HG03097 (cell line): ENCODE data around the gene OGFR.
A peak's percentile ranks its signal among the peaks of the same experiment; 100 is the strongest.

Experiments
- ATAC-seq: cut with Tn5 transposase; IDR thresholded peaks from one replicate; pipeline ENCODE4 v1.9.1; 2021; ENCODE audit not compliant: unreplicated experiment, low FRiP score

The OGFR gene

DNA sequence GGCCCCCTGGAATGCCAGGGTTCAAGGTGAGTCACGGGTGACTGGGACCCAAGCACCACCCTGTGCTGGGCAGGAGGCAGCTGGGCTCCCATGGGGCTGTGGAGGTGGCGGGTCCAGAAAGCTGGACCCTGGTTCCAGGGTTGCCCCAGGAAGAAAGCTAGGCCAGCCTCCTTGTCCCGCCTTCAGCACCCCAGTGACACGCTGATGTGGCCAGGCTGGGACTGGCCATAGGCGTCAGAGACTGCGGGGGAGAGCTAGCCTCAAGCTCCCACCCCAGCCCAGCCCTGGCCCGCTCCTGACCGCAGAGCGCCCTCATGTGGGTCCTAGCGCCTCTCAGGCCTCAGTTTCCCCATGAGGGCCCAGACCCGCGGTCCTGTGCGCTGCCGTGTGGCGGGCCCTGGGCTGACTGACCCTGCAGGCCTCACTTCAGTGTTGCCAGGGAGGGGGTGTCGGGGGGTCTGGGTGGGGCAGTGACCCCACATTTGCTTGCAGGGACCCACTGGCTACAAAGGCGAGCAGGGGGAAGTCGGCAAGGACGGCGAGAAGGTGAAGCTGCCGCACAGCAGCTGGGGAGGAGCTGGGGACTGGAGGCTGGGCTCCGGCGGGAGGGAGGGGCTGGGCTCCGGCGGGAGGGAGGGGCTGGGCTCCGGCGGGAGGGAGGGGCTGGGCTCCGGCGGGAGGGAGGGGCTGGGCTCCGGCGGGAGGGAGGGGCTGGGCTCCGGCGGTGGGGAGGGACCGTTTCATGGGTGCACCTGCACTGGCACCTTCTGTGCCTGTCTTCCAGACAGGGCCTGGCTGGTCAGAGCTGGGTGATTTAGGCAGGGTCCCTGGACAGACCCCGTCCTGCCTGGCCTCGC is 20.1 kb downstream of the OGFR start:
- ATAC-seq: no peak

DNA sequence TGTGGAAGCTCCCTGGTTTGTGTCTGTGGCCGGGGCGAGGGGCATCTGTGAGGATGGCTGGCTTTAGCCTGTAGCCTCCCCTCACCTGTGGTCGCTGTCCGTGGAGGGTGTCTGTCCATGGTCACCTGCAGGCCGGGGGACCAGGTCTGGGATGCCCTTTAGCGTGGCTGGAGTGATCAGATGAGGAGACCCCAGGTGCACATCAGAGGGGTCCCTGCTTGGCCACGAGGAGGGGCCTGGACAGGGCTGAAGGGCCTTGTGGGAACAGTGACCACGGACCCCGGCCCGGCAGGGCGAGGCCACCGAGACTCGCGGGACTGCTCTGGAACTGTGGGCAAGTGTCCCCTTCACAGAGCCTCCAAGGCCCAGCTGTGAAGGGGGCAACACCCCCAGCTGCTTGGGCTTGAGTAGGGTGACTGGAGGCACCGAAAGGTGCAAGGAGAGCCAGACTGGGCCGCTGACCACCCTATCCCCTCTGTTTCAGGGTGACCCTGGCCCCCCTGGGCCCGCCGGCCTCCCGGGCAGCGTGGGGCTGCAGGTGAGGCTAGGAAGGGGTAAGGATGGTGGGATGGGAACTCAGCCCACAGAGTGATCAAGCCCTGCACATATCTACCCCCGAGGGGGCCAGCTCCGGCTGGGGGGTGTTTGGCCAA is 20.8 kb downstream of the OGFR start:
- ATAC-seq: no peak

DNA sequence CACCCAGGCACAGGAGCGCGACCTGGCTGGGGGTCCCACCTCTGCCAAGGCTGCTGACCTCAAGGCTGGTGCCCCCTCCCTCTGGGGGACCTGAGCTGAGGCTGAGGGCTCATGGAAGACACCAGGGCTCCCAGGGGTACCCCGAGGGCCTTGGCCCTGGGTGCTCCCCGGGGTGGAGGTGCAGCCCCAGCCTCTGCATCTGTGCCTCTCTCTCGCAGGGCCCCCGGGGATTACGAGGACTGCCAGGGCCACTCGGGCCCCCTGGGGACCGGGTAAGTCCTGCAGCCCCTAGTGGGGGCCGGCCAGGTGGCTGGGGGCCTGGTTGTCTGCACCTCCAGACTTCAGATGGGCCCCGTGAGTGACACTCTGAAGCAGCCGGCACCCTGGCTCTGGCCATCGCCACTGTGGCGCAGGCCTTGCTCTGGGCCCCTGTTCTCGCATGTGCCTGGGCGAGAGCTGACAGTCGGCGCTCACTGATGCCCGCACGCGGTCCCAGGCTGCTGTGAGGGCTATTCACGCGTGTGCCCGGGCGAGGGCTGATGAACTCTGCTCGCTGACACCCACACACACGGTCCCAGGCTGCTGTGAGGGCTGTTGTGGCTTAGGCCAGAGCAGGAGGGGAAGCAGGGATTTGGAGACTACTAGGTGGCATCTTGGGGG is 21.5 kb downstream of the OGFR start:
- no peak for ATAC-seq

DNA sequence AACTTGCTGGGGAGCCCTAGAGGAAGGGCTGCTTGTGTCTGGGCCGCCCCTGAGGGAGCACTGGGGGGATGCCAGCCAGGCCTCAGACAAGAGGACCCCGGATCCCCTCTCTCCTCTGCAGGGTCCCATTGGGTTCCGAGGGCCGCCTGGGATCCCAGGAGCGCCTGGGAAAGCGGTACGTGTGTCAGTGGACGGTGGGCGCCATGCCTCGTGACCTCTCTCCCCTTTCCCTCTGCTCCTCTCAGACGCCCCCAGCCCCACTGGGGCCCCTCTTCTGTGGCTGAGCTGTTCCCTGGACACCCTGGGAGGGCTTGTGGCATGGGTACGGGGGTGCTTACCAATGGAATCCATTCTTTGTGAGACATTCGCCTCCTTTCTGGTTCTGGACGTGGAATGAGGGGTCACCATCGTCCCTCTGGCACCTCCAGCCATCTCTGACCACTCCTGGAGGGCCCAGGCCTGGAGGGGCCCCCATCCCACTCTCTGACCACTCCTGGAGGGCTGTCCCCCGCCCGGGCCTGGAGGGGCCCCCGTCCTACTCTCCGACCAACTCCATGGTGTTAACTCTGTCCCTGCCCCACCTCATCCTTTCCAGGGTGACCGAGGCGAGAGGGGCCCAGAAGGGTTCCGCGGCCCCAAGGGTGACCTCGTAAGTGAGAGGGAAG is 22.1 kb downstream of the OGFR start:
- no peak for ATAC-seq

DNA sequence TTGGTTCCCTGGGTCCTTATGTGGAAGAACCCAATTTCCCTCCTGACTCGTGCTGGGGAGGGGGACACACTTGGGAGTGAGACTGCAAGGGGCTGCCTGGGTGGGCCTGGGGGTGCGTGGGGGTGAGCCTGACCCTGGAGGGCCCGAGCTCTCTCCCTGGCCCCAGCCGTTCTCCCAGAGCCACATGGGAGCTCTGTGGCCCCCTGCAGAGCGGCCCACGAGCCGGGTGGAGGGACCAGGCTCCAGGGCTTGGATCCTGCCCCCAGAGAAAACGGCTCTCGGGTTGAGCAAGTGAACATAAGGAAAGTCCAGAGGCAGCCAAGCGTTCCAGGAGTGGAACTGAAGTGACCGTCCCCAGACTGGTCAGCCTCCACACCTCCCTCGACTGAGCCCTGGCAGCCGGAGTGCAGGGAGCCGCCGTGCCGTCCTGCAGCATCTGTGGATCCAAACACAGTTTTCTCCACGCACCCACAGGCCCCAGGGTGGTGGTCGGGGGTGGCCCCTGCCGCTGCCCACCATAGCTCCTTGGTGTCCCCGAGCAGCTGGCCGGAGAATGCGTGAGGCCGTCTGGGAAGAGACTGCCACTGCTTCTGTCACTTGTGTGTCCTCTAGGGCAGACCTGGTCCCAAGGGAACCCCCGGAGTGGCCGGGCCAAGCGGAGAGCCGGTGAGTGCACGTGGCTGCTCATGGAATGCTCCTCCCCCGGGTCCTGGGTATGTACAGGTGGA is 22.8 kb downstream of the OGFR start:
- no peak for ATAC-seq

DNA sequence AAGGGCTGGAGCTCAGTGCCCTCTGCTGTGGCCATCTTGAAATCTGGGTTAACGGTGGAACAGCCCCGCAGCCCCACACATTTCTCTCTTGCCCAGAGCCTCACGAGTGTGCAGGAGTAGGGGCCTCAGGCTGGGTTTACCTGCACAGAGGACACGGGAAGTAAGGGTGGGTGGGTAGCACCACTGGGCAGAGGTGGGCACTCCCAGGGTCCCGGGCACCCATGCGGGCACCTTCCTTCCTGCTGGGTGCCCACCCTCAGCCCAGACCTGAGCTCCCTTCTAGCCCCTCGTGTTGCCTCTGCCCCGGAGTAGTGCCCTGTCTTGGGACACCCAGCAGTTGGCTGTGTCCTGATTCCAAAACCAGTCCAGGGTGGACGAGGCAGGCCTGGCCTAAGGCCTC is 23.4 kb downstream of the OGFR start:
- ATAC-seq: no peak

DNA sequence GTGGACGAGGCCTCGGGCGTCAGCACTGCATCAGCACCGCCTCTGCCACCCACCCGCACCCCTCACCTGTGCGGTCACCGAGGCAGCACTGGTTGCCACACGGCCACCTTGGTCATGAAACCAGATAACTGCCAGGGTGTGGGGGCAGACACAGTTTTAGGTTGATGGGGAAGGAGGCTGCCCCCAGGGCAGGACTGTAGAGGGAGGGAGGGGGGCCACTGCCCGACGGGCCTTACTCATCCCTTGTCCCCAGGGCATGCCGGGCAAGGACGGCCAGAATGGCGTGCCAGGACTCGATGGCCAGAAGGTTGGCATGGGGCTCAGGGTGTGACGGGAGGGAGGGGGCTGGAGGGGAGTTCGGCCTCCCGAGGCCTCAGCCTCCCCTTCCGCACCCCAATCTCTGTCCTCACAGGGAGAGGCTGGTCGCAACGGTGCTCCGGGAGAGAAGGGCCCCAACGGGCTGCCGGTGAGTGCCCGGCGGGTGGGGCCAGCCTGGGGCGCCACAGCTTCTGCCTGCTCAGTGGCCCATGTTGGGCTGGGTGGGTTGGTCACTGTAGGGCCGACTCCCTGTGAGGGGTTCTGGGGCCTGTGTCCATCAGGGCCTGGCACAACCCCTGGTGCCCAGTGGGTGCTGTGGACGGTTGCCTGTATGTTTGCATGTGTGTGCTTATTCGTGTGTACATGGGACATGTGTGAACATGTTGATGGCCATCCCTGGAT is 24.0 kb downstream of the OGFR start:
- no peak for ATAC-seq

DNA sequence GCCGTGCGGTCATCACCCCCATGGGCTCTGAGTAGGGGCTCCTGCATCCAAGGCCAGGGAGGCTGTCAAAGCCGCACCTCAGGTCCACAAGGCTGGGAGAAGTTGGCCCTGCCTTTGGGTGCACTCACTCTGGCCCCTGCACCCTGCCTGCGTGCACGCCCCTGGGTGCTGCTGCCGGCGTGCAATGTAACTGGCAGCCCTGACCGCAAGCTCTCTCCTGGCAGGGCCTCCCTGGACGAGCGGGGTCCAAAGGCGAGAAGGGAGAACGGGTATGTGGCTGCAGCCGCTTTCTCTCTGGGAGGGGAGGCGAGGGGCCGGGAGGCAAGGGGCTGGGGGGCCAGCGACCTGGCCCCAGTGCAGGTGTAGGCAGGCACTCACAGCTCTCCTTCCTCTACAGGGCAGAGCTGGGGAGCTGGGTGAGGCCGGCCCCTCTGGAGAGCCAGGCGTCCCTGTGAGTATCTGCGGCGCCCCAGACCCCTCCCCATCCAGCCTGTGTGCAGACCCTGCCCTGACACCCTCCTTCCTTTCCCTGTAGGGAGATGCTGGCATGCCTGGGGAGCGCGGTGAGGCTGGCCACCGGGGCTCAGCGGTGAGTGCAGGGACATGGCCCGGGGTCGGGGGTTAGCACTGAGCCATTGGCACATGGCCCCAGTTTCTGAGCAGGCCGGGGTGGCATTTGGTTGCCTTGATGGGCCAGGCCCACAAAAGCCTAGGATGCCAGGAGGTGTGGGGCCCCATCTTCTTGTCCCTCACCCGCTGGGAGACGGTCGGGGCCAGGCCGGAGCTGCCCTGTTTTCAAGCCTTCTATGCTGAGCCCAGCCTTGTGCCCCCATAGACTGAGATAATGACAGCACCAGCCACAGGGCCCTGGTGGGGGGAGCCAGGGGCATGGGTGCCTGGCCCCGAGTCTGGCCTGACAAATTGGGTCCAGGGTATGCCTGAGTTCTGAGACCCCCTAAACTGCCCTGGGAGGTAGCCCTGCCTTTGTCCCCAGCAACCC is 24.9 kb downstream of the OGFR start:
- no peak for ATAC-seq

DNA sequence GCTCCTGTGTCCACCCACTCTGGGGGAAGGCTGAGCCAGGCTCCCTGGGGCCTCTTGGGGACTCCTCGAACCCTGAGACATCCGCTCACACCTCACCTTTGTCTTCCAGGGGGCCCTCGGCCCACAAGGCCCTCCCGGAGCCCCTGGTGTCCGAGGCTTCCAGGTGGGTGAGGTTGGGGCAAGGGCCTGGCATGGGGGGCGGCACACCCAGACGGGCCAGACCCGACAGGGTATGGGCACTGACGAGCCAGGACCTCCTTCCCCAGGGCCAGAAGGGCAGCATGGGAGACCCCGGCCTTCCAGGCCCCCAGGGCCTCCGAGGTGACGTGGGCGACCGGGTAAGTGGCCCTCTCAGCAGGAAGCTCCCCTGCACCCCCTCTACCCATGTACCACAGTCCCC is 25.6 kb downstream of the OGFR start:
- no peak for ATAC-seq

DNA sequence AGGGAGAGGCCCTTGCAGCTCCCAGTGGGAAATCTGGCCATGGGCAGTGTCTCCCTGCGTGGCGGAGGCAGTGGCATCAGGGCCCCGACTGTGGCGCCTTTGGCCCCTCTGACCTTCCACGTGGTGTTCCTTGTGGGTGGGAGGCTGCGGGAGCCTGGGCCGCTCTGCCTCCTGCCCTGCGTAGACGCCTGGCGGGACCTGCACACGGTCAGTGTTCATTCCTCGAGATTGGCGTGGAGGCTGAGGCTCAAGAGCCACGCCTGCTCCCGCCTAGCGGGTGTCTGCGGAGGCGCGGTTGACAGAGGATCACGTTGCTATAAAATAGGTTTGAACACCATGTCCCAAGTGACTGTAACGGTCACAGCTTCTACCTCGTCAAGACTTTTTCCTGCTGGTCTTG is 26.2 kb downstream of the OGFR start:
- ATAC-seq: no peak

DNA sequence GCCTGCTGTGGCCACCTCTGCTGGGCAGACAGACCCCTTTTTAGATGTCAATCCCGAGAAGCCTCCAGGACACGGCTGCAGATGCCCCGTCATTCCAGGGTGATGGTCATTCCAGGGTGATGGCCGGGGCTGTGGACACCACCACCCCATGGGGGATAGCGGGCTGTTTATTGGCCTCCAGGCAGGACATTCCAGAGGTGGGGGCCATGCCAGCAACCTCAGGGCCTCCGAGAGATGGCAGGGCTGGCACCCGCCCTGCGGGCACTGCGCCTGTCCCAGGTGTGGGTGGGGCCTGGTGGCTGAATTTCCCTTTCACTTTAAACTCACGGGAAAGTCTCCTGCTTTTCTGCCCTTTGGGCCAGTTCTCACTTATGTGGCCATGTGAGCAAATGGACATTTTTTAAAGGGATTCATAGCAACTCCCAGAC is 26.7 kb downstream of the OGFR start:
- ATAC-seq: no peak

DNA sequence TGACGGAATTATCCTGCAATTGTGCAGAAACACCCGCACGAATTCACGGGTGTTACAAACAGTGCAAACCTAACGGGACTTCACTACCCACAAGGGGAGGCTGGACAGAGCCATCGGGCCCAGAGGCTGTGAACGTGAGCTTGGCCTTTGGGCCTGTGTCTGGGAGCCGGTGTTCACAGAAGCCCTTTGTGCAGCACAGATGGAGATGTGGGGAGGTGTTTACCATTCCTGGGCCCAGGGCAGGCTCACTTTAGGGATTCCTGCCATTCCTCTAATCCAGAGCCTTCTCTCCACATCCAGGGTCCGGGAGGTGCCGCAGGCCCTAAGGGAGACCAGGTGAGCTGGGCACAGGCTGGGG is 27.2 kb downstream of the OGFR start:
- ATAC-seq: no peak

DNA sequence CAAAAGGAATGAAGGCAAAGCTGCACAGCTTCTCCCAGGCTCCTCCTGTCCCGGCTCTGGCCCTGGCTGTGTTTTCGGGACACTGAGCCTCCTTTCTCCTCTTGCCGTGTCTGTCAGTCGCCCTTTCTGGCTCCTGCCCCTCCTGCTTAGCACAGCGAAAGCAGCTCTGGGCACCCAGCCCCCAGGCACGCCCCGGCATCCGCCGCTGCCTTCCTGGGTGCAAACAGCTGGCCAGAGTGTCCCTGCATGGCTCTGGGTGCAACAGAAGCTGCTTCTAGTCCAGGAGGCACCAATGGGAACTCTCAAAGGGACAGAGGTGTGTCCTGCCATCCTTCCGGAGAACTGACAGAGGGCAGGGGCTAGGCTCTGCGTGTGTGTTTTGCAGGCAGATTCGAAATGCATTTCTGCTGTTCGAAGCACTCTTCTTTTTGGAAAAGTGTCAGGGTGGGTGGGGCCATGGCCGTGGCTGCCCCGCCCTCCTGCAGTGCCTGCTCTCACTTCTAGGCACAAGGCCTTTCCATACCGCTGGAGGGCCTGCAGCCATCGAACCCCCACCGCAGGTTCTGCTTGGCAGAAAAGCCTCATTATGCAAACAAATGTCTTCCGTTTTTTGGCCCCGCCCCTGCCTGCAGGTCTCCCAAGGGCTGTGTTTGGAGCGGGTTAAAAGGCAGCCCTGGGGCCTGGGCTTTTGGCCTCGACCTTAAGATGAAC is 27.7 kb downstream of the OGFR start:
- peak; percentile 38 for ATAC-seq

DNA sequence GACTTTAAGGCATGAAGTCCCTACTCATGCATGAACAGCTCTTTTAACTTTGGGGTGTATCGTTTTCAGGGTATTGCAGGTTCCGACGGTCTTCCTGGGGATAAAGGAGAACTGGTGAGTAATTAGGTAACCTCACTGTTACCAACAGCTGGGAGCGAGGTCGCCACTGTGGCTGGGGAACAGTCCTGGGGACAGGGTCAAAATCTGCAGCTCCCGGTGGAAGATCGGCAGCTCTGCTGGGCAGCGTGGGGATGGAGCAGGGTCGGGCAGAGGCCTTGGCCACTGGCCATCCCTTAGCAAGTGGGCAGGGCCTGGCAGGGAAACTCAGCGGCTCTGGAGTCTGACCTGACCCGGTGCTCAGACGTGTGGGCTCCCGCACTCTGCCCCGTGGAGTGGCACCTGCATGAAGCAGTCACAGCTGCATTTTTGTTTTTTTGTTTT is 28.3 kb downstream of the OGFR start:
- no peak for ATAC-seq

DNA sequence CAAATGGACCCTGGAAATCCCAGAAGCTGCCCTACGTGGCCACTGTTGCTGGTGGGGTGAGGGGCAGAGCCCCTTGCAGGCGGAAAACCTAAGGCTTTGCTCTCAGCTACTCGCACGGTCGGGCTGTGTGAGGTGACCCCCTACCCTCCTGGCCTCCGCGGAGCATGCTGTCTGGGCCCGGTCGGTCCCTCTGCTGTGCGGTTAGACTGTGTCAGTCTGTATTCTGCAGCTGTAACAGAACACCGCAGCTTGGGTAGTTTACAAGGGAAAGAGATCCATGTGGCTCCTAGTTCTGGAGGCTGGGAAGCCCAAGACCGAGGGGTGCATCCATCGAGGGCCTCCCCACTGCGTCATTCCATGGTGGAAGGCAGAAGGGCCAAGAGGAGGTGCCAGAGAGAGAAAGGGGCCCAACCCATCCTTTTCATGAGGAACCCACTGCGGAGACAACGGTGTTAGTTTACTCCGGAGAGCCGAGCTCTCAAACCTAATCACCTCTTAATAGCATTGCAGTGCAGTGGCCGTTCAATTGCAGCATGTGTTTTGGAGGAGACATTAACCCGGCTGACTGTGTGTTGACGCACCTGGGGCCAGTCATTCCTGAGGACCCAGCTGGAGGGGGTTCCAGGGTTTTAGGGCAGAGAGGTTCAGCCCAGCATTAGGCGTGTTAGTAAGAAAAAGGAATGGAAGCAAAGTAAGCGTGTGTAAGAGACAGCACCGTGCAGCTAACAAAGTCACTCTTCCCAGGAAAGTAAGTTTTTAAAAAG is 30.5 kb downstream of the OGFR start:
- ATAC-seq: no peak

DNA sequence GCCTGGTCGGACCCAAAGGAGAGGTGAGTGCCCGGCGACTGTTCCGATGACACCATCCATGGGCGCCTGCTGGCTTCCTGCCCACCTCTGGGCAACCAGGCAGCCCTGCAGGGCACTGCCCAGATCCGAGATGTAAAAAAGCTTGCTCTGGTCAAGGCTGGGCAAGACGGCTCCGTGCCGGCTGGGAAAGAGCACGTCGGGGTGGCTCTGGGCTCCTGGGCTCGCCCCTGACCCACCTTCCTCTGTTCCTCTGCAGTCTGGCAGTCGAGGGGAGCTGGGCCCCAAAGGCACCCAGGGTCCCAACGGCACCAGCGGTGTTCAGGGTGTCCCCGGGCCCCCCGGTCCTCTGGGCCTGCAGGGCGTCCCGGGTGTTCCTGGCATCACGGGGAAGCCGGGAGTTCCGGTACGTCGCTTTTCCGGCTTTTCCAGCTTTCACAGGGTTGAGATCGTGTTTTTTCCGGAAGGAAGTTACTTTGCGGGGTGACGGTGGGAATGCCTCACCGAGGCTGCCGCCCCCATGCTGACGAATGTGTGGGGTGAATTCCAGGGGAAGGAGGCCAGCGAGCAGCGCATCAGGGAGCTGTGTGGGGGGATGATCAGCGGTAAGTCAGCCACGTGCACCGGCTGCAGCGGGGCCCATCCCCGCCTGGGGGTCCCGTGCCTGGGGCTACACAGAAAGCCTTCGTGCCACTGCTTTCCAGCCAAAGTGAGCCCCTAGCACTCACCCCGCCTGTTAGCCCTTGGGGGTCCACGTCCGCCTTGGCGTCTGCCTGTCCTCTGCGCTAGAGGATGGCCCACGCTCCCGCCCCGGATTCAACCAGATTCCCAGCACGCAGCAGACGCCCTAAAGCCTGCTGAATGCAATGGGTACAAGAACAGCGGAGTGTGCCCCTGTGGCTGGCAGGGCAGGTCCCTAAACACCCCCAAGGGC is 31.6 kb downstream of the OGFR start:
- no peak for ATAC-seq
